GM19328 (cell line): Measurements from ENCODE around the gene RABEP2.
"Not testable (repeated sequence)": the region's sequence is repeated elsewhere in the genome, so short reads cannot be mapped to it uniquely, and the experiment has no call there.

Source experiments
- ATAC-seq: cut with Tn5 transposase; IDR thresholded peaks from one replicate; pipeline ENCODE4 v1.9.1; 2021; ENCODE audit warnings: mild to moderate bottlenecking, moderate library complexity; ENCODE audit not compliant: unreplicated experiment

RABEP2 gene

DNA sequence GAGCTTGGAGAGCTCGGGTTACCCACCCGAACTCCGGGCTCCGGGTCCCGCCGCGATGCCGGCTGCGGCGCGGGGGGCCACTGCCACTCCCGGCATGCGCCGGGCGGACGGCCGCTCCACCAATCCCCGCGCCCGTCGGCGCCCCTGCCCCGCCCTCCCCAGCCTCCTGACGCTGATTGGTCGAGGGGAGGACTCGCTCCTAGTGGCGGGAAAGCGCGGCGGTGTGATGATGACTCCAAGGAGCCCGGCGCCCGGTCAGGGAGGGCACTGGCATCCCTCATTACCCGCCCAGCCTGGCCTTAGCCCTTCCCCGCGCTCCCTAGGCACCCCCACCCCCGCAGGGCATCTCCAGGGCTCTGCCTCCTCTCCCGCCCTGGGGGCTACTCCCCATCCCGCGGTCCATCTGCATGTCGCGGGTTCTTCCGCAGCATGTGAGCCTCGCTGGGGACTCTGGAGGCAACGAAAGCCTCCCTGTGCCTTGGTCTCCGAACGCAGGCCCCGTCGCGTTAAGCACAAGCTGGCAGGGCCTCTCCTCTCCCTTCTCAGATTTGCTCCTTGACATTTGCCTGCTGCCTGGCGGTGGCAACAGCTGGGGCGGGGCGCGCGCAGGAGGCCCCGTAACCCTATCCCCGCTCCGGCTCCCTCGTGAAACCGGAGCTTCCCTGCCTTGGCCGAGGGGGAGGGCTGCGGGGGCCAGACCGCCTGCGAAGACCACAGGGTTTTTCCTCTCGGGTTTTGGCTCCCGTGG is 45.0 kb downstream of the RABEP2 start:
- ATAC-seq, result peak; percentile 85

DNA sequence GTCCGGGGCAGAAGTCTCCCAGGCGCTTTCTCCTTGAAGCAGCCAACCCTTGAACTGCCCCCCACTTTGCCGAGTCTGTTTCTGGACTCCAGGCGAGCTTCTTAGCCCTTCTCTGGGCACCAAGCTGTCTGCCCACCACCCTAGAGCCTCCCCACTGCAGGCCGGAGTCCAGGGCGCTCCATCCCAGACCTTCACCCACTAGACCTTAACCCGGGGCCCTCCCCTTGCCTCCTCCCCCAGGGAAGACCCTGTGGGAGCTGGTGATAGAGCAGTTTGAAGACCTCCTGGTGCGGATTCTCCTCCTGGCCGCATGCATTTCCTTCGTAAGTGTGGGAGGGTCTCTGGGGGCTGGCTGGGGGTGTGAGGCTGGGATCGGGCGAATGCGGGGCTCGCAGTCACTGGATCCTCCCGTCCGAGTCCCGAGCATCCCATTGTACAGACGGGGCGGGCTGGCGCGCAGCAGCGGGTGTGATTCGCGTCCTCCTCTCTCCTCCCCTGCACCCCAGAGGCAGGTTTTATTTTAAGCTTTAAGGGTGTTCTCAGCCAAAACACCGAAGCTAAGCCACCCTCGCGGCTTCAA is 45.7 kb downstream of the RABEP2 start:
- ATAC-seq, result peak; percentile 23

DNA sequence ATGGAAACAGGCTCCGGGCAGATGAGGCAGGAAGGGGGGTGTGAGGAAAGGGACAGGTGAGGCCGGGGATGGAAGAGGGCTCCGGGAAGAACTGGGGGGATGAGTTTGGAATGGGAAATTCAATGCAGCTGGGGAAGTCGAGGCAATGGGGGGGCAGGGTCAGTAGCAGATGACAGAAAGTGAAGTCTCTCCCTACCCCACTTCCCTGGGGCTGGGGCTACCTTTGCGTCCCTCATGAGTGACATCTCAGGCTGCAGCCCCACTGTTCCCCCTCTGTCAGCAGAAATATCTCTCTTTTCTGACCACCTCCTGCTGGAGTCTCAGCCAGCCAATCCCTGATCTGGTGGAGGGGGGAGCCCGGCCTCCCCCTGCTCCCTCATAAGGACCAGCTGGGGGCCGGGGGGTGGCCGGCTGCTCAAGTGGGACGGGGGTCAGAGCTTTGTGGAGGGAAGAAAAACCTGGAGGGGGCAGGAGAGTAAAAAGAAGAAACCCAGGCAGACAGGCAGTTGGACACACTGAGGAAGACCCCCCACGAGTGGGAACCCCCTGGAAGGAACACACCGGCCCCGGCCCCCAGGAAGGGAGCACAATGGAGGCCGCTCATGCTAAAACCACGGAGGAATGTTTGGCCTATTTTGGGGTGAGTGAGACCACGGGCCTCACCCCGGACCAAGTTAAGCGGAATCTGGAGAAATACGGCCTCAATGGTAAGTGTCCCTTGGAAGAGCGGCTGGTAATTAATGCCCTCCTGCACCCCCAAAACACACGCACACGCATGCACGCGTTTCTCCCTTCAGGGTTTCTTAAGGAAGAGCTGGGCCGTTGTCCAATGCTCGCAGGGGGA is 46.7 kb downstream of the RABEP2 start, which contains the start of gene ATP2A1:
ATP2A1 (plus strand) TSS at position 406 of the 844 bp plus-strand sequence; CDS start at position 590, 184 bp downstream.
- ATAC-seq, result no peak

DNA sequence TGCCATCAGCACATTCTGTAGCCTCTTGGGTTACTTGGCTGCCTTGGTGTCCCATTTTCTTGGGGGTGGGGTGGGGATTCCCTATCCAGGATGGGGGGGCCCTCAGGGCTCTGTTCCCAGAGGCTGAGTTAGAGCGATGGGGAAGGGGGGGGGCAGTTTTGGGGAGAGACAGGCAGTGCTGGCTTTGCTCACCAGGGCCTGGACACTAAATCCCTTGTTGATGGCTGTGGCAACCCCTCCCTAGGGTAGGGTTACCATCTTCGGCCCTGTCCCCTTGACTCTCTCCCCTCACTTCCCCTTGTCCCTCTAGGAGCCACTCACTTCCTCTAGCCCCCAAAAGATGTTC is 47.4 kb downstream of the RABEP2 start:
- ATAC-seq, result no peak

DNA sequence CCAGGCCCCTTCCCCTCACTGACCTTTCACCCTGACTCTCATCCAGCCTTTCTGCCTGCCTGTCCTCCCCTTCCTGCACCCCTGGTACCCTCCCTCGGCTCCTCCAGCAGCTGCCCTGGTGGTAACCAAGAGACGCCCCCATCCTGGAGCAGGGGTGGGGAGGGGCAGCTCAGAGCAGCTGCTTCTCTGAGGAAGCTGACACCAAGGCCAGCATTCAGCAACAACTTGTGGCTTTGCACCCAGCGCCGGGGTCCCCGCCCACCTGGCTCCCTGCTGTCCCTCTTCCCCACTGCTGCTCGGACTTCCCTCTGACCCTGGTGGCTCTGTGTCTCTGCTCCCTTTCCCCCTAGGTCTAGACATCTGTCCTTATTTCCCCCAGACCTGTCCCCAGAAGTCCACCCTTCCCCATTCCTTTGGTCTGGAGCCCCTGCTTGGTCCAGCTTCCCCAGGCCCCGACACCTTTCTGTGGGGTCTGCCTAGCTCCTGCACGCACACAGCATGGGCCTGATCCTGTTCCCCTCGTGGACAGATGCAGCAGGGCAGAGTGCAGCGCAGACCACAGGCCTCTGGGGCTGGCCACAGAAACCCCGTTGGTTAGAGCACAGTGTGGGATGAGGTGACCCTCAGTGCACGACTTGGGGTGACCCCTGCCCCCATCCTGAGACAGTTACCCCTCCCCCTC is 47.9 kb downstream of the RABEP2 start:
- no peak for ATAC-seq

DNA sequence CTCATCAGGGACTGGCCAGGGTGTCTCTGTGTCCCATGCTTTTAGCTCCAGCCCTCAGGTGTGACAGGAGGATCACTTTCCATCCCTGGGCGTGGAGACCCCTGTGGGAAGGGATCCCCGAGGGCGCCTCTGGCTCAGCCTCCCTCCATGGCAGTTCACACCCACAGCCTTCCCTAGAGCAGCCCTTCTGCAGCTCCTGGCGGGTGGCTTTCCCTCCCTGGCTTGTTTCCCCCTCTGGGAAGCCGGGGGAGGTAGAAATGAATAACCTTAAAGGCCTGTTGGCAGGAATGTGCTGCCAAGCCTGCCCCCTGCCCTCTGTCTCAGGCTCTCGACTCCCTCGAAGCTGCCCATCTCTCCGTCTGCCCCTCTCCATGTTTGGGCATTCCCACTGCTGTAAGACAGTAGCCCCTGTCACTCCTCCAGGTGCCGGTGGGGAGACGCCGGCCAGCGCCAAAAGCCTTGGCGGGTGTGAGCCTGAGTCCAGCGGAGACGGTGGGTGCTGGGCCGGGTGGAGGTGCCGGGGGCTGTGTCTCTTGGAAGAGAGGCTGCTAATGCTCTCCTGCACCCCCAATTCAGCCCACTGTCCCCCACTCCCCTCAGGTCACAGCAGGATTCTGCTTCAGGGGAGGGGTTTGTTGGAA is 48.9 kb downstream of the RABEP2 start:
- no peak for ATAC-seq

DNA sequence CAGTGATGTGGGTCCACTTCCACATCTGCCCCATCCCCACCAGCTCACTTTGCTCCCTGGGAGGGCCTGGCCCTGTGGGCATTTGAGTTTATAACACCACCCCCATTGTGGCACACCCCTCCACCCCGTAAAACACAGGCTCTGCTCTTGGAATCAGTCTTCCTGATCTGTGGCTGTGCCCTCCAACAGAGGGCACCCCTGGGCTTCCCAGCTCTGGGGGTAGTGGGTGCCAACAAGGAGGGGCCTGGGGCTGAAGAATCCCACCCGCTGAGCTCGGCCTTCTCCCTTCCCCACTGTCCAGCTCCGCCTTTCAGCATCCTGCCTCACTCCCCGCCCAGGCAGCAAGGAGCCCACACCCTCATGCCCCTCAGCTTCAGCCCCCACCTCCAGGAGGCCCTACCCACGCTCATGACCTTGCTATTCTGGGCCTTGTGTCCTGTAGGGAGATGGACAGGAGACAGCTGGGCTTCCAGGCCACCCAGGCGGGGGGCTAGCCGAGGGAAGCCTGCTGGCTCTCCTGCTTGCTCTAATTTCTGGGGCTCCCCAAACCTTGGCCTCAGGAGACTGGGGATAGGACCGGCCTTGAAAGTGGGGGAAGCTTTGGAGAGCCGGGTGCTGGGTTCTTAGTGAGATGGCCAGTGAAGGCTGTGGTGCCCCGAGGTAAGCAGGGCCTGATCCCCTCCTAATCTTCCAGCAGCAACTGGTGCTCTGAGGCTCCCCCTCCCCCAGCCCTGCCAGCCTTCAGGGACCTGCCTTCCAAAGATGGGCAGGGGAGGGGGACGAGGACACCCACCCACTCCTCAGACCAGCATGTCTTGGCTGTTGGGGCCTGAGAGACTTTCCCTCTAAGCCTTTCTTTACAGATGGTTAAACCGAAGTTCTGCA is 49.7 kb downstream of the RABEP2 start:
- ATAC-seq, result no peak

DNA sequence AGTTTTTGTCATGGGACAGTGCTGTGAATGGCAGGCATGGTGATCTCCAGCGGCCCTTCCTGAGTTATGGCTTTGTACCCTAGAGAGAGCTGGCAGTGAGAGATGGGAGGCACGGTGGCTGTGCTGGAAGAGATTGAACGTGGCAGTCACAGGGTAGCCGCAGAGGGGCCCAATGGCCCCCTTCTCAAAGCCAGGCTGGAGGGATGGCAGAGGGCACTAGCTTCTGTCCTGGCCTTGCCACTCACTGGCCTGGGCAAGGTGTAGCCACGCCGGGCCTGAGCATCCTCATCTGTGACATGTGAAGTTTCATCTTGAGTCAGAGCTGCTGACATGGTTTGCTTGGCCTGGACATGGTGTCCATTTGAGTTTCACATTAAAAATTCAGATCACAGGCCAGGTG is 50.6 kb downstream of the RABEP2 start:
- no peak for ATAC-seq

DNA sequence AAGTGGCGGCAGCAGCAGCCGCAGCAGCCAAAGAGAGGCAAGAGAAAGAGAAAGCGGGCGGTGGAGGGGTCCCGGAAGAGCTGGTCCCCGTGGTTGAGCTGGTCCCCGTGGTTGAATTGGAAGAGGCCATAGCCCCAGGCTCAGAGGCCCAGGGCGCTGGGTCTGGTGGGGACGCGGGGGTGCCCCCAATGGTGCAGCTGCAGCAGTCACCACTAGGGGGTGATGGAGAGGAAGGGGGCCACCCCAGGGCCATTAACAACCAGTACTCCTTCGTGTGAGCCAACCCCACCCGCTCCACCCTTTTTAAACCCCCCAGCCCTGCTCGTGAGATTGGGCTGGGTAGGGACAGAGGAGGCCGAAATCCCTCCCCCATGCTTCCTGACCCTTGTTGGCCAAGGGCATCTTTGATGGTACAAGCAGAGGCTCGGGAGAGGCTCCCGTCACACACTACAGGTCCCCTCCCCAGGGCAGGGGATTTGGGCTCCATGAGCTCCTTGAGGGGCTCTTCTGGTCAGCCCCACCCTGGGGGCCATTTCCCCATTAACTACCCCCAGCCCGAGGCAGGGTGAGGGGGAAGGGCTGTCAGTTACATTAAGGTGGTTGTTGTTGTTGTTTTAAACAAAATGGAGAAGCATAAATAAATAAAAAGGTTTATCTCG is 51.4 kb downstream of the RABEP2 start:
- ATAC-seq, result no peak

DNA sequence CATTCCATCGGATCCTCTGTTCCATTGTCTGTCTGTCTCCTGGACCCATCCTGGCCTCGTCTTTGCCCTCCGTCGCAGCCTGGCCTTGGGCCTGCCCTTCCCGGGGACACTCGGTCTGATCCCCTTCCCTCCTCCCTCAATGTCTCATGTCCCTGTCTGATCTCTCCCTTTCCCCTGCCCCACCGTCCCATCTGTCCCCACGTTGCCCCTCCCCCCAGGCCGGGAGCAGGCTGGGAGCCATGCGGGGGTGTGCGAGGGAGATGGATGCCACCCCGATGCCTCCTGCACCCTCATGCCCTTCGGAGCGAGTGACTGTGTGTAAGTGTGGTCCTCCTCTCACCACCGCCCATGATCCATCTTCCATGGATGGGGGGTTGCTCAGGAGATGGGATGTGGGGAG is 52.1 kb downstream of the RABEP2 start:
- no peak for ATAC-seq

DNA sequence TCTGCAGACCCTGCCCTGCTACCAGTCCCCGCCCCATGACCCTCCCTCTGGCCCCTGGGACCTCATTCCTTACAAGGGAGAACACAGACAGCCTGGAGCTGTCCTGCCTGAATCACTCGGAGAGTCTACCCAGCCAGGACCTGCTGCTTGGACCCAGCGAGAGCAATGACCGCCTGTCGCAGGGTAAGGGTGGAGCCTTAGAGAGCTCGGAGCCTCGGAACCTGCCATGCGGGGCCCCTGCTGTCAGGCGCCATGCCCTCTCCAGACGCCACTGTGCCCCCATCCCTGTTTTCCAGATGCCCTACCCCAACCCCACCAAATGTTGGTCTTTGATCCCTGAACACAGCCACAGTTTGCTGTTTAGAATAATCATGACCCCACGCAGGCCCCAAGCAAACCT is 55.8 kb downstream of the RABEP2 start:
- ATAC-seq, result no peak

DNA sequence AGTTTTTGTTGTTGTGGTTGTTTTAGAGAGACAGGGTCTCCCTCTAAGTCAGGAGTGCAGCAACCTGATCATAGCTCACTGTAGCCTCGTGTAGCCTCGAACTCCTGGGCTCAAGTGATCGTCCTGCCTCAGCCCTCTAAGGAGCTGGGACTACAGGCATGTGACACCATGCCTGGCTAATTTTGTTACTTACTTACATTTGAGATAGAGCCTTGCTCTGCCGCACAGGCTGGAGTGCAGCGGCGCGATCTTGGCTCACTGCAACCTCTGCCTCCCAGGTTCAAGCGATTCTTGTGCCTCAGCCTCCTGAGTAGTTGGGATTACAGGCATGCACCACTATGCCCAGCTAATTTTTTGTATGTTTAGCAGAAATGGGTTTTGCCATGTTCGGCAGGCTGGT is 57.4 kb downstream of the RABEP2 start:
- ATAC-seq, result not testable (repeated sequence)

DNA sequence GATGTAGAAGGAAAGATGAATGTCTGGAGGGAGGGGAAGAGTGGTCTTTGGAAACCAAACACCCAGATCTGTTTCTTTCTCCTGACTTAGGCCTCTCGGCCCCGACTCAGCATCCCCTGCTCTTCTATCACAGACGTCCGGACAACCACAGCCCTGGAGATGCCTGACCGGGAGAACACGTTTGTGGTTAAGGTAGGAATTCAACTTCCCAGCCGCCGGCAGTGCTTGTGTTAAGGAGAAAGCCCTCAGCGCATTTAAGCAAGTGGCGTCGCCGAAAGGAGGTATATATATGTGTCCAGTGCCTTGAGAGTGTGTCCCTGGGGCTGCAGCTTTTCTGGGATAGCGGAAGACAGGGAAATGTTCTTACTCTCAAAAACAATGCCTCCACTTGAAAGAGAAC is 57.8 kb downstream of the RABEP2 start:
- ATAC-seq, result no peak

DNA sequence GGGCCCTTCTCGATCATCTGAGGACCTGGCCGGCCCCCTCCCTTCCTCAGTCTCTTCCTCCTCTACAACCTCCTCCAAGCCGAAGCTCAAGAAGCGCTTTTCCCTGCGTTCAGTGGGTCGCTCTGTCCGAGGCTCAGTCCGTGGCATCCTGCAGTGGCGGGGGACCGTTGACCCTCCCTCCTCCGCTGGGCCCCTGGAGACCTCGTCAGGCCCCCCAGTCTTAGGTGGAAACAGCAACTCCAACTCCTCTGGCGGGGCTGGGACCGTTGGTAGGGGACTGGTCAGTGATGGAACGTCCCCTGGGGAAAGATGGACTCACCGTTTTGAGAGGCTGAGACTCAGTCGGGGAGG is 58.6 kb downstream of the RABEP2 start:
- ATAC-seq, result no peak

DNA sequence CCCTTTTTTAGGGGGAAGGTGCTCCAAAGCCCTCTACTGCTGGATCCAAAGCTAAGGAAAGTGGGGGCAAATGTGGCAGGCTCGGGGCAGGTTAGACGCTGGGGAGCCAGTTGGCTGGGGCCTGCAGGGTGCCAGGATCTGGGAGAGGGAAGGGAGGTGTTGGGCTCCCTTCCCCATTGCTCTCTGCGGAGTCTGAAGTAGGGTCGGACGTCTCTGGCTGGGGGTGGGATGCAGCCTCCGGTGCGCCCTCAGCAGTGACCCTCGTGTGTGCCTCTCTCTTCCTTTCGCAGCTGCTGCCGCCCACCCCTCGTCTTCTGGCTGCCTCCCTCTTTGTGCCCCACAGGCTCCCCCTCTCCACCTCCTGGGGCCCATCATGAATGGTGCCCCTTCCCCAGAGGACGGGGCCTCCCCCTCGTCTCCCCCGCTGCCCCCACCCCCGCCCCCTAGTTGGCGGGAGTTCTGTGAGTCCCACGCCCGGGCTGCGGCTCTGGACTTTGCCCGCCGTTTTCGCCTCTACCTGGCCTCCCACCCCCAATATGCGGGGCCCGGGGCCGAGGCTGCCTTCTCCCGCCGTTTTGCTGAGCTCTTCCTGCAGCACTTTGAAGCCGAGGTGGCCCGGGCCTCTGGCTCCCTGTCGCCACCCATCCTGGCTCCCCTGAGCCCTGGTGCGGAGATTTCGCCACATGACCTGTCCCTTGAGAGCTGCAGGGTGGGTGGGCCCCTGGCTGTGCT is 59.1 kb downstream of the RABEP2 start:
- ATAC-seq, result no peak

DNA sequence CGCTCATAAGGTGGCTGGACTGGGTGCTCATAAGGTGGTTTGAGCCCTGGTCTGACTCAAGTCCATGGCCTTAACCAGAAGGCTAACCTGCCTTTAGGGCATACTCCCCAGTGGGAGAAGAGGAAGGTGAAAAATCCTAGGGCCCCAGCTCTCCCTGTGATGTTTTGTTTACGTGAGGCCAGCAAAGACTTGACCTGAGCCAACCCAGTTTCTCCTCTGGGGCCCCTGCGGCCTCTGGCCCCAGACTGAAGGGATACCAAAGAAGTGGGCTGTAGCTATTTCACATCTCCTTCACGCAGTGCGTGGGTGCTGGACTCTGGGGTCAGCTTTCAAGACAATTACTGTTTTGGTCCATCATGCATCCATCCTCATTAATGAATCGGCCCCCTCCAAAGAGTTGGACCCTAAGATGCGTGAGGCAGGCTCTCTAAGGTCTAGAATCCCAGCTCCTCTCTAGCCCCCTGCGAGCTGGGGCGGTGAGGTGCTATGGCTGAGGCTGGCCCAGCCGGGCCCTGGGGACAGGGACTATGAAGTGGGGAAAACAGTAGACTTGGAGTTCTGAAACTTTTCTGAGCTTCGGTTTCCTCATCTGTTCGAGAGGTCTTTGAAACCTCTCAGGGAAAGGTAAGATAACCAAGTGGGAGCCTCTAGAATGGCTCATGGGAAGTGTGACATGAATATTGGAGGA is 59.9 kb downstream of the RABEP2 start:
- ATAC-seq, result no peak

DNA sequence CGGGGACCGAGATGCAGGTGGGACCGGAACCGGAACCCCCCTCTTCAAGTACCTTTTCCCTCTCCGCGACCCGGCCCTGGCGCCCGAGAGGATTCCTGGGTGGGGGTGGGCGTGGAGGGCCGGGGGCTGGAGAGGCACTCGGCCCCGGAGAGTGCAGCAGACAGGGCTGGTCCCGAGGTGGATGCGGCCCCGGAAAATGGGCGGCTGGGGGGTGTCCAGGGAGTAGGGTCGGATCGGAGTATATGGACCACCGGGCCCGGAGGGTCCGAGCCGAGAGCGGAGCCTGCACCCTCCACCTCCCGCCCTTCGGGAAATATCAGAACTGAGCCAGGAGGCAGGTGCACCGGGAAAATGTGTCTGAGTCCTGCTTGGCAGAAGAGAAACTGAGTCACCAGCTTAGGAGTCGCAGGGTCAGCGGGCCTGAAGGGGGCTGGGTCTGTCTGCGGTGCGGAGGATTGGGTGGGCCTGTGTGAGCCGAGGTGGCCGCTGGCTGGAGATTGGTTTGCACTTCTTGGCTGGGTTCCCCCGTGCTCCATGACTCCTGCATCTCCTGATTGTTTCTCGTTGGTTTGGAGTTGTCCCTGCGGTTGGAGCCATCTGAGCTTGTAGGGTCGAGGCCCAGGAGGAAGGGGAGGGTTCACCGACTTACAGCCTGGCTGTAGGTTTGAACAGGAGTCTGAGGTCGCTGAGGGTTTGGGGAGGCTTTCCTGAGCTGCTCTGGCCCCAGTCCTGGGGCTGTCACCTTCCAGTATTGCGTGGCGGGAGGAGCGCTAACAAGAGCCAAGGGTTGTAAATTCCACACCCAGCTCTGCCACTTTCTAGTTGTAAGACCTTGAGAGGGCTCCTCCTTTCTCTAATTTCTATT is 60.9 kb downstream of the RABEP2 start:
- no peak for ATAC-seq
